Ovary (tissue), 9 donors: ENCODE results near the gene CYTIP. TPM values are rescaled to one million over a fixed set of nuclear protein-coding genes. Genes with fewer than 3 reads are reported as not detected.

Source experiments
- DNase-seq, 5 donors: peaks; one replicate each; pipeline ENCODE4 v3.0.0-alpha.2; 2019 to 2020
- H3K27ac ChIP-seq, 2 donors: fragments of 200-600 bp; one replicate each; pipeline versions ENCODE4 v1.5.1 to v1.8.0; 2019 to 2022
- H3K27me3 ChIP-seq: fragments of 200-600 bp; one replicate; pipeline ENCODE4 v1.8.0; 2022
- H3K36me3 ChIP-seq: fragments of 200-600 bp; sonication (generic); one replicate; pipeline ENCODE4 v1.5.1; 2019
- H3K4me1 ChIP-seq: one replicate; pipeline ENCODE4 v1.8.1; 2013; ENCODE audit warnings: mild to moderate bottlenecking, moderate library complexity; ENCODE audit not compliant: insufficient read depth
- H3K4me3 ChIP-seq: fragments of 200-600 bp; sonication (generic); one replicate; pipeline ENCODE4 v1.5.1; 2017
- H3K9me3 ChIP-seq, 2 donors: fragments of 200-600 bp in 1 of 2; sonication (generic) in 1 of 2; one replicate each; pipeline versions ENCODE4 v1.5.1 to v1.8.1; 2013 to 2019; ENCODE audit warnings: mild to moderate bottlenecking in 1 of 2, moderate library complexity in 1 of 2
- EP300 ChIP-seq: sonication (generic); formaldehyde crosslinking; IDR thresholded peaks from one replicate; pipeline ENCODE4 v1.6.1; 2017; ENCODE audit warnings: antibody characterized with exemption
- POLR2A ChIP-seq: fragments of 450-650 bp; IDR thresholded peaks from one replicate; pipeline ENCODE4 v1.6.1; 2017; ENCODE audit warnings: antibody characterized with exemption, mild to moderate bottlenecking, moderate library complexity
- WGBS, 3 donors: extraction: QIAGEN DNeasy Blood & Tissue Kit in 1 of 3; methylation state at CpG; one replicate each; pipeline versions ENCODE4 v1.1.5 to v1.1.7; 2013 to 2017; 5-methylcytosine and 5-hydroxymethylcytosine counted together
- intact Hi-C, 4 donors: fragments of 100-400 bp; cut with DNase I; formaldehyde crosslinking; loops; one replicate each; pipeline versions ENCODE4 v1.11.0 to v1.15.1; 2022 to 2023
- polyA plus RNA-seq, 2 donors: library from polyadenylated mRNA; stranded (reverse); fragments of 200-250 nt in 1 of 2; fragments of 350-450 nt in 1 of 2; fragmentation: Illumina TruSeq in 1 of 2; extraction: RNeasy Lipid Tissue Mini Kit (QIAGEN cat#74804) in 1 of 2; gene quantifications; one replicate each; pipeline ENCODE4 v1.2.3, GENCODE V29; 2013 to 2014
- total RNA-seq, 7 donors: library from RNA; depleted of rRNA in 2 of 7; stranded (reverse); fragments of >200 nt in 2 of 7; fragmentation: NEBNext Ultra II Directional in 3 of 7; extraction: Animal tissue kit (Norgen Biotek cat#: 25700) in 3 of 7; gene quantifications; one replicate each; pipeline versions ENCODE4 v1.1.0 to v1.2.4, GENCODE V29; 2016 to 2023
- TF ChIP-seq, protein P1 (sequence below), 3 donors: fragments of 450-650 bp in 2 of 3; fragments of 200-600 bp in 1 of 3; IDR thresholded peaks; one replicate each; pipeline versions ENCODE4 v1.5.1 to v1.8.0; 2016 to 2022; ENCODE audit warnings: antibody characterized with exemption in 3 of 3, mild to moderate bottlenecking in 1 of 3
- donor health status: DM: no; HTN: no; CAD: no; lungs with moderate emphysema.
- donor health status: DM: no; HTN: no; CAD: no.
- donor health status: Bipolar disorder and iron deficiency.
- donor health status: DM: yes; HTN: yes; CAD: no.
- donor health status: DM: no; HTN: no; CAD: no.
- donor health status: DM: yes; HTN: yes; CAD: no.

CYTIP gene
- total and polyA plus RNA-seq, 9 donors = 0.66 to 6.1 (median 2.7) TPM

DNA sequence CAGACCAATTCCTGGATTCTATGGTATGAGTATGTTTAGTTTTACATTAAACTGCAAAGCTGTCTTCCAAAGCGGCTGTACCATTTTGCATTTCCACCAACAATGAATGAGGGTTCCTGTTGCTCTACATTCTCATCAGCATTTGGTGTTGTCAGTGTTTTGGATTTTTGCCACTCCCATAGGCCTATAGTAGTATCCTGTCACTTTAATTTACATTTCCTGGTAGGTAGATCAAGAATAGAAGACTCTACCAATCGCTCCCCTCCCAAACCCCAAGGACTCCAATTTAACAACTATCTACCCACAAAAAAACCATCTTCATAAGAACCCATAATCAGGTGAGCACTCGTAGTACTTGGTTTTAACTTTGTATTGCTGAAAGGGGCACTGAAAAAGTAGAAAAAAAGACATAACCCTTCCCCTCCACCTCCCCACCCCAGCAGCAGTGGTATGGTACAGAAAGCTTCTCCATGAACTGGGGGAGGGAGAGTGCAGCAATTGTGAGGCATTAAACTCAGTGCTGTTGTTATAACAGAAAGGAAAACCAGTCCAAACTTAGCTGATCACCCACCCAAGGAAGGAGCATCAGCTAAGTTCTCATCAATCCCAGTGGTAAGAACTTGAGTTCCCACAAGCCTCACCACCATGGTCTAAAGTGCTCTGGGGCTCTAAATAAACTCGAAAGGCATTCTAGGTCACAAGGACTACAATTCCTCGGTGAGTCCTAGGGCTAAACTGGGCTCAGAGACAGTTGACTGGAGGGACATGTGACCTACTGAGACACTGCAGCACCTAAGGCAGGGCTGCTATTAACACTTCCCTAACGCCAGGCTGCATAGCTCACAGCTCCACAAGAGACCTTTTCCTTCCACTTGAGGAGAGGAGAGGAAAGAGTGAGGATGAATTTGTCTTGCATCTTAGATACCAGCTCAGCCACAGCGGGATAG is 35.5 kb upstream of the CYTIP start:
- H3K4me3 ChIP-seq = no peak overlapping the region
- no peak for TF ChIP-seq POLR2A
- no peak overlapping the region for H3K27ac ChIP-seq
- no peak for DNase-seq
- H3K27me3 ChIP-seq = no peaks in the 10 kb centered on the region
- H3K4me1 ChIP-seq = no peaks in the 10 kb centered on the region
- 91 to 93% (median 91%) methylated on average over 7 of the region's 7 CpGs for WGBS, 3 donors
- H3K9me3 ChIP-seq = no peaks in the 10 kb centered on the region
- intact Hi-C loops = loop anchor here in 1 of 4 donors (10.0 kb wide), 1 partner anchor 535 kb away; no protein-coding TSS in a partner anchor
- H3K36me3 ChIP-seq = no peaks in the 10 kb centered on the region

DNA sequence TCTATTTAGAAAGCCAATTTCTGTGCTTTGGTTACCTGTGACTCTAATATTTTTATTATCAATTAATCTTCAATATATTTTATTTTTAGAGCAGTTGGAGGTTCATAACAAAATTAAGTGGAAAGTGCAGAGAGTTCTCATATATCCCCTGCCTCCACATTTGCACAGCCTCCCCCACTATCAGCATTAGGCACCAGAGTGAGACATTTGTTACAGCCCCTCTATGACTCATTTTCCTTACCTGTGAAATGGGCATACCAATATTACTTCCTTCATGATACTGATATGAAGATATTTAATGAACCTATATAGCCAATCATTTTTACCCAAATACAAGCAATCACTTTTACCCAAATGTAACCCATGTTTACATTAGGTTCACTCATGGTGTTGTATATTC is 34.0 kb upstream of the CYTIP start:
- no peak for TF ChIP-seq EP300
- TF ChIP-seq, protein P1, sequence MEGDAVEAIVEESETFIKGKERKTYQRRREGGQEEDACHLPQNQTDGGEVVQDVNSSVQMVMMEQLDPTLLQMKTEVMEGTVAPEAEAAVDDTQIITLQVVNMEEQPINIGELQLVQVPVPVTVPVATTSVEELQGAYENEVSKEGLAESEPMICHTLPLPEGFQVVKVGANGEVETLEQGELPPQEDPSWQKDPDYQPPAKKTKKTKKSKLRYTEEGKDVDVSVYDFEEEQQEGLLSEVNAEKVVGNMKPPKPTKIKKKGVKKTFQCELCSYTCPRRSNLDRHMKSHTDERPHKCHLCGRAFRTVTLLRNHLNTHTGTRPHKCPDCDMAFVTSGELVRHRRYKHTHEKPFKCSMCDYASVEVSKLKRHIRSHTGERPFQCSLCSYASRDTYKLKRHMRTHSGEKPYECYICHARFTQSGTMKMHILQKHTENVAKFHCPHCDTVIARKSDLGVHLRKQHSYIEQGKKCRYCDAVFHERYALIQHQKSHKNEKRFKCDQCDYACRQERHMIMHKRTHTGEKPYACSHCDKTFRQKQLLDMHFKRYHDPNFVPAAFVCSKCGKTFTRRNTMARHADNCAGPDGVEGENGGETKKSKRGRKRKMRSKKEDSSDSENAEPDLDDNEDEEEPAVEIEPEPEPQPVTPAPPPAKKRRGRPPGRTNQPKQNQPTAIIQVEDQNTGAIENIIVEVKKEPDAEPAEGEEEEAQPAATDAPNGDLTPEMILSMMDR (IDR thresholded peaks at IDR 0.05) = no peak
- TF ChIP-seq POLR2A = no peak
- DNase-seq = no peak
- H3K27me3 ChIP-seq = no peaks in the 10 kb centered on the region
- no peaks in the 10 kb centered on the region for H3K9me3 ChIP-seq
- no peak overlapping the region for H3K27ac ChIP-seq
- H3K4me3 ChIP-seq = no peak overlapping the region
- no peaks in the 10 kb centered on the region for H3K36me3 ChIP-seq
- intact Hi-C loops = no loop called here
- no peaks in the 10 kb centered on the region for H3K4me1 ChIP-seq

DNA sequence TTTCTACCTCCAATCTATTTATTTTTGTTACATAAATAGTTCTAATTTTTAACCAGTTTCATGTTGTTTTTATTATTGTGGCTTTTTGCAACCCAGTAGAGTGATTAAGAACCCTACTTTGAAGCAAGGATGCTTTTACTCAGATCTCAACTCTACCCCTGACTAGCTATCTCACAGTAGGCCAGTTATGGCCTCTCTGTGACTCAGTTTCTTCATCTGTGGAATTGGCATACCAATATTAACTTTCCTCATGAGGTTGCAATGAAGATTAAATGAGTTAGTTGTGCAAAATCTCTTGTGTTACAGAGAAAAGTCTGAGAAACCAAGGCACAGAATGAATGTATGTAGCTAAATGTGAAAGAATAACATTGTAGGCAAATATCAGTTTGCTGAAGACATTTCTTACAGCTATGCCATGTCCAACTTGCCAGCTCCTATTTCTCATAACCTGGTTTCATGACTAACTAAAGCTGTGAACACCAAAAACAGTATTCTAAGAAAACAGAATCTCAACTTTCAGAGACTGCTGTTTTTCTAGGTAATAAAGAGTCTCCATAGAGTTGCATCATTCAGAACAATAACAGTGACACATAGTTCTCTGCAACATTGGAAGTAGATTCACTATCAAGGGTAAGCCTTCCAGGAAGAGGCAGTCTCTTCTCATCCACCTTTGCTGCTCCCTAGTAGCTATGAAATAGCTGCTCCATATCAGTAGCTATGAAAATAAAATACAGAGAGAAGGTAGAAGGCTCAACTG is 33.2 kb upstream of the CYTIP start:
- H3K36me3 ChIP-seq = no peaks in the 10 kb centered on the region
- no peak overlapping the region for H3K4me3 ChIP-seq
- intact Hi-C loops = no loop called here
- no peaks in the 10 kb centered on the region for H3K4me1 ChIP-seq
- DNase-seq = no peak
- no peaks in the 10 kb centered on the region for H3K27me3 ChIP-seq
- no peaks in the 10 kb centered on the region for H3K9me3 ChIP-seq
- H3K27ac ChIP-seq = no peak overlapping the region
- TF ChIP-seq POLR2A = no peak
- TF ChIP-seq, protein P1 (IDR thresholded peaks at IDR 0.05) = no peak
- TF ChIP-seq EP300 = no peak

DNA sequence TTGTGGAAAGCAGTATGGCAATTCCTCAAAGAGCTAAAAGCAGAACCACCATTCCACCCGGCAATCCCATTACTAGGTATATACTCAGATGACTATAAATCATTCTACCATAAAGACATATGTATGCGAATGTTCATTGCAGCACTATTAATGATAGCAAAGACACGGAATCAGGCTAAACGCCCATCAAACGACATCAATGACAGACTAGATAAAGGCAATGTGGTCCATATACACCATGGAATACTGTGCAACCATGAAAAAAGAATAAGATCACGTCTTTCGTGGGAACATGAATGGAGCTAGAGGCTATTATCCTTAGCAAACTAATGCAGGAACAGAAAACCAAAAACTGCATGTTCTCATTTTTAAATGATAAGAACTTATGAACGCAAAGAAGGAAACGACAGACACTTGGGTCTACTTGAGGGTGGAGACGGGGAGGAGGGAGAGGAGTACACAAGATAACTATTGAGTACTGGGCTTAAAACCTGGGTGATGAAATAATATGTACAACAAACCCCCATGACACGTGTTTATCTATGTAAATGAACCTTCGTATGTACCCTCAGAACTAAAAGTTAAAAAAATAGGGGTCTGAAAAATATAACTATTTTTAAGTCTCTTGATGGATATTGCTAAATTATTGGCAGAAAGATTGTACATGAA is 32.0 kb upstream of the CYTIP start:
- H3K27me3 ChIP-seq = no peaks in the 10 kb centered on the region
- H3K4me1 ChIP-seq = no peaks in the 10 kb centered on the region
- H3K4me3 ChIP-seq = no peak overlapping the region
- WGBS, 3 donors = 87 to 90% (median 87%) methylated on average over 12 of the region's 12 CpGs
- intact Hi-C loops = no loop called here
- no peaks in the 10 kb centered on the region for H3K9me3 ChIP-seq
- no peak for DNase-seq
- no peak overlapping the region for H3K27ac ChIP-seq
- TF ChIP-seq EP300 (no peak), POLR2A (no peak)
- TF ChIP-seq, protein P1 (IDR thresholded peaks at IDR 0.05) = no peak
- H3K36me3 ChIP-seq = no peaks in the 10 kb centered on the region
